ENCODE results near the gene DNAI7. TPM values are rescaled to one million over a fixed set of nuclear protein-coding genes. Genes with fewer than 3 reads are reported as not detected.

Gene DNAI7
- polyA plus RNA-seq, 3 donors from 2014 or later, result 0.21 TPM; not detected in 2

GRCh38 chr12:25197608-25198007, 2.6 kb upstream of the DNAI7 start:
- peak overlapping the region in 1 of 5 donors; percentile 21 for H3K4me3 Mint-ChIP-seq
- DNase-seq, result no peak
- no peaks in the 10 kb centered on the region for H3K9me3 Mint-ChIP-seq
- peaks cover 12 to 15% (median 13%) of the 10 kb centered on the region in 3 donors for H3K27me3 Mint-ChIP-seq (ENCODE audit: low read depth in 3 of 3)
- H3K36me3 Mint-ChIP-seq, result no peaks in the 10 kb centered on the region
- peaks cover 20 to 26% of the 10 kb centered on the region in 2 donors for H3K4me1 Mint-ChIP-seq
- peak overlapping the region; percentile 0 to 76 (median 32) for H3K27ac Mint-ChIP-seq

- peaks cover 20 to 26% of the 10 kb centered on the region in 2 donors for H3K4me1 Mint-ChIP-seq
- peak overlapping the region; percentile 95 to 99 (median 97) for H3K4me3 Mint-ChIP-seq
- H3K9me3 Mint-ChIP-seq, result no peaks in the 10 kb centered on the region
- H3K27ac Mint-ChIP-seq, result peak overlapping the region; percentile 96 to 99 (median 98)
- DNase-seq, result no peak
- peaks cover 12 to 15% (median 13%) of the 10 kb centered on the region in 3 donors for H3K27me3 Mint-ChIP-seq (ENCODE audit: low read depth in 3 of 3)
- no peaks in the 10 kb centered on the region for H3K36me3 Mint-ChIP-seq
Measured at GRCh38 chr12:25194722-25195055, 271 bp downstream of the DNAI7 start.

DNA sequence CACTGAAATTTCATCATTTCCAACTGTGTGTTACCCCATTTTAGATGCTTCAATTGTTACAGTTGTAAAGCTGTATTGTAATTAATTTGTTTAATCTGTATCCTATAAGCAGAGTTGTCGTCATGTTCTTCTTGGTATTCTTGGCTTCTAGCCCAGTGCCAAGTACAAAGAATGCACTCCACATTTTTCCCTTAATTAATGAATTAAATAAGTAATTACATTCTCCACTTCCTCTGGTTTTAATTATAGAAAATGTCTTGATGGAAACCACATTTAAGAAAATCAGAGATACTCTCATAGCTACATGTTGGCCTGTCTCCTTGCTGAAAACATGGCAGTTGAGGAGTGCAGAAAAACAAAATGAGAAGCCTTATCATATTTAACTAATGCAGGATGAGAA, 746 bp downstream of the DNAI7 start:
- peak in 1 of 3 donors; percentile 9 for DNase-seq
- Mint-ChIP-seq H3K27me3 (ENCODE audit: low read depth in 3 of 3) (peaks cover 12 to 16% (median 15%) of the 10 kb centered on the region in 3 donors), H3K4me1 (peaks cover 20 to 26% of the 10 kb centered on the region in 2 donors)

GRCh38 chr12:25190793-25191192, 4.2 kb downstream of the DNAI7 start:
- no peak for DNase-seq
- no peak overlapping the region for H3K27ac Mint-ChIP-seq
- H3K36me3 Mint-ChIP-seq, result no peaks in the 10 kb centered on the region
- peaks cover 25 to 32% of the 10 kb centered on the region in 2 donors for H3K4me1 Mint-ChIP-seq
- H3K9me3 Mint-ChIP-seq, result no peaks in the 10 kb centered on the region
- H3K27me3 Mint-ChIP-seq (ENCODE audit: low read depth in 3 of 3), result peaks cover 10 to 14% (median 12%) of the 10 kb centered on the region in 3 donors
- no peak overlapping the region for H3K4me3 Mint-ChIP-seq

More for the DNA sequence above, 746 bp downstream of the DNAI7 start:
- no peaks in the 10 kb centered on the region for H3K9me3 Mint-ChIP-seq
- H3K27ac Mint-ChIP-seq, result peak overlapping the region; percentile 96 to 99 (median 98)
- peak overlapping the region; percentile 95 to 99 (median 97) for H3K4me3 Mint-ChIP-seq
- H3K36me3 Mint-ChIP-seq, result no peaks in the 10 kb centered on the region

DNA sequence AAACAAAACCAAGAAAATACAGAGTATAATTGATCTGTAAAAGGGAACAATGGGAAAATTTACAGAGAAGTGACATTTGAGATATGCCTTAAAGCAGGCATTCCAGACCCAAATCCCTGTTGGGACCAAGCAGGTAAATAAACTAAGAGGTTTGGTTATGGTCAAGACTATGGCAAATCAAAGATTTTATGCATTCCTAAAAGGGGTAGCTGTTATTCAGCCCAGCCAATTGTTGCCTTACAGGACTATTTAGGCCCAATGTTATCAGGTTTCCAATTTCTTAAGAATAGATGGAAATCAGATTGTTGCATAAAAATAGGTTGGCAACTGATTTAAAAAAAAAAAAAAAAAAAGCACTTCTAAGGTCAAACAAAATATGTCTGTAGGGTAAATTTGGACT, 5.3 kb downstream of the DNAI7 start:
- Mint-ChIP-seq H3K36me3 (no peaks in the 10 kb centered on the region), H3K9me3 (no peaks in the 10 kb centered on the region)

DNA sequence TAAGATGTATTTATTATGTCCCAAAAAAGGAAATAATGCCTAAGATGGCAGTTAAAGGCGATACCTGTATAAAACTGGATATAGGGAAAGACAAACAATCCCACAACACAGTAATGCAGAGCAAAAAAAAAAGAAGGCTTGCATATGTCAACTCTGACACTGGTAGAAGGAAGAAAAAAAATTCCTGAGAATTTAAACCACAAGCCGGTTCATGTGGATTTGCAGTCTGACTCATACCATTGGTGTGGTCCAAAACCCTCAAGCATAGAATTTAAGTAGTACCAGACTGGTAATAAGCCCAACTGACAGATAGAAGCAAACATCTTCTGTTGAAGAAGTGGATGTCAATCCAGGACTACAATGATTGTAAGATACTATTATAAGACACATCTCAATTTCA, 7.2 kb downstream of the DNAI7 start:
- peaks cover 0 to 5% (median under 1%) of the 10 kb centered on the region in 3 donors for H3K27me3 Mint-ChIP-seq (ENCODE audit: low read depth in 3 of 3)
- H3K27ac Mint-ChIP-seq, result no peak overlapping the region
- no peaks in the 10 kb centered on the region for H3K9me3 Mint-ChIP-seq
- H3K4me1 Mint-ChIP-seq, result peaks cover 9 to 14% of the 10 kb centered on the region in 2 donors
- no peaks in the 10 kb centered on the region for H3K36me3 Mint-ChIP-seq
- DNase-seq, result no peak
- H3K4me3 Mint-ChIP-seq, result no peak overlapping the region

More for the DNA sequence above, 5.3 kb downstream of the DNAI7 start:
- no peak for DNase-seq
- peaks cover 0 to 5% (median 2%) of the 10 kb centered on the region in 3 donors for H3K27me3 Mint-ChIP-seq (ENCODE audit: low read depth in 3 of 3)
- peaks cover 16 to 21% of the 10 kb centered on the region in 2 donors for H3K4me1 Mint-ChIP-seq
- no peak overlapping the region for H3K27ac Mint-ChIP-seq
- no peak overlapping the region for H3K4me3 Mint-ChIP-seq

DNA sequence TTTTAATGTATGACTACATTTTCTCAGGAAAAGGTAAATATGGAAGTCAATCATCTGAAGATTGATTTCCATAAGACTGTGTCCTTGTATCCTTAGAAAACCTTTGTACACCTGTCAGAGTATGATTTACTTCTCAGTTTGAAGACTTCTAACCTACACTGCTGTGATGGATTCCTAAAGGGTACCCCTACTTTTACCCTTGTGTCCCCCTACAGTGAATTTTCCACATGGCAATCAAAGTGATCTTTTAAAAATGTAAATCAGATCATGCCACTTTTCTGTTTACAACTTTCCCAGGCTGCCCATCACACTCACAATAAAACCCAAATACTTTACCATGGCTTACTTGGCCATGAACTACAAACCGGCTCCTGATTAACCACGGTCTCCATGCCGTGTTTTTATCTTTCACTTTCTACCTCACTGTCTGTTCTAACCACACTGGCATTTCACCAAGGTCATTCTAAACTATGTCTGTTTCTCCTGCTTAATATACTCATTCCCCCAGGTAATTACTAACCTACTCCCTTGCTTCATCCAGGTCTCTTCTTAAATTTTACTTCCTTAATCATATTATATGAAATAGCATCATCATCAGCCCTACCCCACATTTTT, 8.1 kb downstream of the DNAI7 start:
- peak overlapping the region in 5 of 6 donors; percentile 8 to 26 (median 24) for H3K27ac Mint-ChIP-seq
- peak overlapping the region; percentile 52 to 69 (median 64) for H3K4me3 Mint-ChIP-seq
- H3K36me3 Mint-ChIP-seq, result no peaks in the 10 kb centered on the region
- peaks cover 0 to 5% (median 0%) of the 10 kb centered on the region in 3 donors for H3K27me3 Mint-ChIP-seq (ENCODE audit: low read depth in 3 of 3)
- peak; percentile 12 to 22 (median 13) for DNase-seq
- no peaks in the 10 kb centered on the region for H3K9me3 Mint-ChIP-seq
- H3K4me1 Mint-ChIP-seq, result peaks cover 9 to 14% of the 10 kb centered on the region in 2 donors

DNA sequence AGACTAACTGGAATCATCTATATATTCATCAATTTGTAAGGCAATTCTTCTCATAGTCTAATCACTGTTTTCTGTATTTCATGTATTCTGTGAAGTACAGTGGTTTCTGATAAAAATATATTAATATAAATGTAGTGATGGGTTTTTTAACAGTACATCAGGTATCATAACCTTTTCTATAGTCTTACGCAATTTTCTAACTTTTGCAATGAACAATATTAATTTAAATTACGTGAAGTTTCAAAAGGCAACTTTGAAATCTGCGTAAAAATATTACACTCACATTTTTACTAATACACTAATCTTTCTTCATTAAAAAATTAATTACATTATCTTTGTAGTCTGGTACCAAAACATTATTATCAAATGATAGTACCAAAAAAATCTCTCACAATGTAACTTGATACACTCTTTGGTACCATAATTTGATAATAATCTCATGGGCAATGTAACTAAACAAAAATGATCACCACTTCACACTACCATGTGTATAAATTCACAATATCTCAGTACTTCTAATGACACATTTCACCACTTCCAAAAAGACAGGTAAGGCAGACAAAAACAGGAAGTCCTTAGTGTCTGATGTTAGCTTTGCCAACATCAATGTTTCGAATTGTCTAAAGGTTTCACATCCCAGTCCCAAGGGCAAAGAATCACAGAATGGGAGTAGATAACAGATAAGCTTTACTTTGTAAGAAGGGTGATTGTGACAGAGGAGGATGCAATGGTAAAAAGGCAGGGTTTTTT, 8.7 kb downstream of the DNAI7 start:
- Mint-ChIP-seq H3K36me3 (no peaks in the 10 kb centered on the region), H3K9me3 (no peaks in the 10 kb centered on the region), H3K27me3 (ENCODE audit: low read depth in 3 of 3) (peaks cover 0 to 5% (median 0%) of the 10 kb centered on the region in 3 donors), H3K4me3 (peak overlapping the region in 2 of 5 donors; percentile 2 to 48), H3K27ac (peak overlapping the region in 2 of 6 donors; percentile 9 to 28), H3K4me1 (peaks cover 9 to 14% of the 10 kb centered on the region in 2 donors)
- DNase-seq, result no peak

DNA sequence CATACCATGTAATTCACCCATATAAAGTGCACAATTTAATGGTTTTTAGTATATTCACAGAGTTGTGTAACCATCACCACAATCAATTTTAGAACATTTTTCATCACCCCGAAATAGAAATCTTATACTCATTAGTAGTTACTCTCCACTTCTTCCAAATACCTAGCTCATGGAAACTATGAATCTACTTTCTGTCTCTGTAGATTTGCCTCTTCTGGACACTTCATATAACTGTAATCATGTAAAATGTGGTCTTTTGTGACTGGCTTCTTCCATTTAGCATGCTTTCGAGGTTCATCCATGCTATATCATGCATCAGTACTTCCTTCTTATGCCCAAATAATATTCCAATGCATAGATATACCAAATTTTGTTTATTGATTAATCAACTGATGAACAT, 10.8 kb downstream of the DNAI7 start:
- H3K9me3 Mint-ChIP-seq, result no peaks in the 10 kb centered on the region
- peaks cover 0 to 3% (median 0%) of the 10 kb centered on the region in 3 donors for H3K27me3 Mint-ChIP-seq (ENCODE audit: low read depth in 3 of 3)
- DNase-seq, result no peak
- peaks cover 9 to 14% of the 10 kb centered on the region in 2 donors for H3K4me1 Mint-ChIP-seq
- no peak overlapping the region for H3K27ac Mint-ChIP-seq
- H3K36me3 Mint-ChIP-seq, result no peaks in the 10 kb centered on the region
- H3K4me3 Mint-ChIP-seq, result no peak overlapping the region

- no peak for DNase-seq
- Mint-ChIP-seq H3K9me3 (no peaks in the 10 kb centered on the region), H3K4me1 (peaks cover 9 to 14% of the 10 kb centered on the region in 2 donors), H3K4me3 (no peak overlapping the region), H3K27ac (no peak overlapping the region), H3K27me3 (ENCODE audit: low read depth in 3 of 3) (peaks cover 0 to 4% (median 3%) of the 10 kb centered on the region in 3 donors), H3K36me3 (no peaks in the 10 kb centered on the region)
Measured at GRCh38 chr12:25182765-25183164, 12.2 kb downstream of the DNAI7 start.

DNA sequence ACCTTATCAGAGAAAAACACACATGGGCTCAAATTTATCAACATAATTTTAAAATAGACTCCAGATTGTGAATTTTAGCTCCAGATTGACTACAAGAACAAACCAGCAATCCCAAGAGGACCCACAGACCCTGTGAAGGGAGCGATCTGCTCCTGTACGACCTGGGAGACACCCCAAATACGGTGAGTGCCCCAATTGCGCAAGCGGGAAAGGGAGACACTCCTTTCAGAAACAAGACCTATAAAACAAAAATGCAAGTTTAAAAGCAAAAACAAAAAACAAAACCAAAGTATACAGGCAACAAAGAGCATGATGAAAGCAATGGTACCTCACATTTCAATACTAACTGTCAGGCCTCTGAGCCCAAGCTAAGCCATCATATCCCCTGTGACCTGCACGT, 32.1 kb downstream of the DNAI7 start:
- H3K36me3 Mint-ChIP-seq, result no peaks in the 10 kb centered on the region
- no peaks in the 10 kb centered on the region for H3K27me3 Mint-ChIP-seq (ENCODE audit: low read depth in 3 of 3)
- no peaks in the 10 kb centered on the region for H3K4me1 Mint-ChIP-seq
- no peaks in the 10 kb centered on the region for H3K9me3 Mint-ChIP-seq
- no peak overlapping the region for H3K4me3 Mint-ChIP-seq
- H3K27ac Mint-ChIP-seq, result no peak overlapping the region
- DNase-seq, result no peak

- Mint-ChIP-seq H3K9me3 (no peaks in the 10 kb centered on the region), H3K27ac (no peak overlapping the region), H3K4me3 (no peak overlapping the region), H3K36me3 (no peaks in the 10 kb centered on the region), H3K27me3 (ENCODE audit: low read depth in 3 of 3) (peaks cover 0 to 6% (median 1%) of the 10 kb centered on the region in 3 donors), H3K4me1 (no peaks in the 10 kb centered on the region)
- DNase-seq, result no peak
Measured at GRCh38 chr12:25156061-25156460, 38.9 kb downstream of the DNAI7 start.

DNA sequence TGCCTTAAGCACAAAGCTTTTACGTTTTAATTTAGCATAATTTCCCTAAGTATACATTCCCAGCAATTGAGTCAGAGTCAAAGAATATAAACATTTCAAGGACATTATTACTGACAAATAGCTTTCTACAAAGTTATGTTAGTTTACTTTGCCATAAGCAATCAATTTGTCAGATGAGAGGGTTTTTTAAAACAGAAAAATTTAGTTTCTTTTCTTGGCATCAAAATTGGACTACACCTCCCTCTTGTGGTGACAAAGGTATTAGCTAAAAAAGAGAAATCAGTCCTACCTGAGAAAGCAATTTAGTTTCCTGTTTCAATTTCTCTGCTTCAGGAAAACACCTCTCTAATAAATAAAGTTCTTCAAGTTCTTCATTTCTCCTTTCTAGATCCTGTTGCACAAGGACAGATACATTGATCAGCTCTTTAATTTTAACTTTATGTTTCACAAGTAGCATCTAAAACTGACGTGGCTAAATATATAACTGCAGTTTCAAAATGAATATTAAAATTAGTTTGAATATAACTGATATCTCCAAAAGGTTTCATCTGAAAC, 39.9 kb downstream of the DNAI7 start:
- peak overlapping the region in 1 of 5 donors; percentile 50 for H3K4me3 Mint-ChIP-seq
- H3K36me3 Mint-ChIP-seq, result no peaks in the 10 kb centered on the region
- no peaks in the 10 kb centered on the region for H3K4me1 Mint-ChIP-seq
- H3K9me3 Mint-ChIP-seq, result no peaks in the 10 kb centered on the region
- peak; percentile 15 to 38 (median 16) for DNase-seq
- no peak overlapping the region for H3K27ac Mint-ChIP-seq
- H3K27me3 Mint-ChIP-seq (ENCODE audit: low read depth in 3 of 3), result peaks cover 0 to 6% (median 1%) of the 10 kb centered on the region in 3 donors

- DNase-seq, result no peak
- Mint-ChIP-seq H3K9me3 (no peaks in the 10 kb centered on the region), H3K27me3 (ENCODE audit: low read depth in 3 of 3) (peaks cover 0 to 4% (median 1%) of the 10 kb centered on the region in 3 donors), H3K4me1 (no peaks in the 10 kb centered on the region), H3K4me3 (no peak overlapping the region), H3K36me3 (no peaks in the 10 kb centered on the region), H3K27ac (no peak overlapping the region)
Measured at GRCh38 chr12:25152055-25152454, 42.9 kb downstream of the DNAI7 start.
